HepG2 (cell line): ENCODE results near the gene CBX2. TPM values are rescaled to one million over a fixed set of nuclear protein-coding genes. Genes with fewer than 3 reads are reported as not detected.

Experiments
- CCAR2 ChIP-seq: fragments of 200-400 bp; formaldehyde crosslinking; optimal IDR thresholded peaks from 2 replicates; pipeline ENCODE3; 2018; ENCODE audit warnings: low read depth, mild to moderate bottlenecking, low read length, moderate library complexity
- EP300 ChIP-seq, 3 experiments: sonication (generic) in 1 of 3; formaldehyde crosslinking in 1 of 3; IDR thresholded peaks; 2 replicates each; pipeline versions ENCODE4 v1.5.1 to v1.6.1; 2011 to 2020; ENCODE audit warnings: low read depth in 2 of 3, low read length in 2 of 3, borderline replicate concordance in 1 of 3, improper control_type of control experiment in 1 of 3, mild to moderate bottlenecking in 1 of 3, missing genetic modification reagents in 1 of 3, moderate library complexity in 1 of 3
- GFI1 ChIP-seq: sonication (generic); formaldehyde crosslinking; IDR thresholded peaks from 2 replicates; pipeline ENCODE4 v1.5.0; 2020; ENCODE audit warnings: missing genetic modification reagents, mild to moderate bottlenecking, borderline replicate concordance
- HMG20B ChIP-seq: conservative IDR thresholded peaks from 2 replicates; pipeline ENCODE4 v1.6.1; 2016; ENCODE audit warnings: missing genetic modification reagents, missing compliant biosample characterization
- MAF1 ChIP-seq: sonication (generic); formaldehyde crosslinking; IDR thresholded peaks from 2 replicates; pipeline ENCODE4 v1.5.0; 2020; ENCODE audit warnings: missing genetic modification reagents, borderline replicate concordance
- MXI1 ChIP-seq: IDR thresholded peaks from 3 replicates; pipeline ENCODE4 v1.6.1; 2012; ENCODE audit warnings: low read depth, low read length, inconsistent platforms, borderline replicate concordance
- PHF21A ChIP-seq: sonication (generic); formaldehyde crosslinking; IDR thresholded peaks from 2 replicates; pipeline ENCODE4 v1.5.0; 2020; ENCODE audit warnings: mild to moderate bottlenecking, missing genetic modification reagents
- RFX1 ChIP-seq: fragments of 450-650 bp; IDR thresholded peaks from 2 replicates; pipeline ENCODE4 v1.6.1; 2017
- SAP130 ChIP-seq: IDR thresholded peaks from 2 replicates; pipeline ENCODE4 v1.6.1; 2016; ENCODE audit warnings: low read depth
- SIN3B ChIP-seq: fragments of 150-350 bp; IDR thresholded peaks from 2 replicates; pipeline ENCODE4 v1.6.1; 2014; ENCODE audit warnings: low read length
- TOE1 ChIP-seq: sonication (generic); formaldehyde crosslinking; IDR thresholded peaks from 2 replicates; pipeline ENCODE4 v1.4.0; 2020; ENCODE audit warnings: mild to moderate bottlenecking, missing genetic modification reagents
- ZBTB25 ChIP-seq: IDR thresholded peaks from 2 replicates; pipeline ENCODE4 v1.6.1; 2018; ENCODE audit warnings: missing genetic modification reagents
- ZMAT3 ChIP-seq: sonication (generic); formaldehyde crosslinking; conservative IDR thresholded peaks from 2 replicates; pipeline ENCODE4 v1.7.0; 2021; ENCODE audit warnings: missing genetic modification reagents
- ZMYM2 ChIP-seq: sonication (generic); formaldehyde crosslinking; IDR thresholded peaks from 2 replicates; pipeline ENCODE4 v1.8.0; 2022; ENCODE audit warnings: mild to moderate bottlenecking, missing genetic modification reagents
- ZNF180 ChIP-seq: sonication (generic); formaldehyde crosslinking; IDR thresholded peaks from 2 replicates; pipeline ENCODE4 v1.4.0; 2020; ENCODE audit warnings: low read depth, missing genetic modification reagents, borderline replicate concordance
- ZNF20 ChIP-seq: sonication (generic); formaldehyde crosslinking; IDR thresholded peaks from 2 replicates; pipeline ENCODE4 v1.4.0; 2020; ENCODE audit warnings: mild to moderate bottlenecking, moderate library complexity, missing genetic modification reagents
- ZNF563 ChIP-seq: sonication (generic); formaldehyde crosslinking; IDR thresholded peaks from 2 replicates; pipeline ENCODE4 v1.8.0; 2022; ENCODE audit warnings: mild to moderate bottlenecking, moderate library complexity, missing genetic modification reagents
- ZNF577 ChIP-seq: sonication (generic); formaldehyde crosslinking; IDR thresholded peaks from 2 replicates; pipeline ENCODE4 v1.4.0; 2020; ENCODE audit warnings: mild to moderate bottlenecking, low read depth, missing genetic modification reagents, borderline replicate concordance
- ZNF619 ChIP-seq: sonication (generic); formaldehyde crosslinking; IDR thresholded peaks from 2 replicates; pipeline ENCODE4 v1.4.0; 2020; ENCODE audit warnings: mild to moderate bottlenecking, missing genetic modification reagents
- ZNF737 ChIP-seq: sonication (generic); formaldehyde crosslinking; IDR thresholded peaks from 2 replicates; pipeline ENCODE4 v1.5.0; 2020; ENCODE audit warnings: missing genetic modification reagents, mild to moderate bottlenecking, borderline replicate concordance
- ZNF784 ChIP-seq: sonication (generic); formaldehyde crosslinking; IDR thresholded peaks from 2 replicates; pipeline ENCODE4 v1.5.1; 2020; ENCODE audit warnings: missing genetic modification reagents, mild to moderate bottlenecking, borderline replicate concordance
- polyA plus RNA-seq, 8 experiments: library from polyadenylated mRNA; depleted of rRNA in 3 of 8; stranded (reverse) in 7 of 8; unstranded in 1 of 8; fragments of >200 nt; fragmentation: Illumina TruSeq in 4 of 8; extraction: Trizol in 4 of 8; gene quantifications; 2 replicates each; pipeline versions ENCODE4 v1.2.1 to v1.2.3, GENCODE V29; 2011 to 2016; ENCODE audit warnings: low read depth in 4 of 8, missing spikeins in 1 of 8, mixed read lengths in 1 of 8; ENCODE audit not compliant: insufficient read depth in 1 of 8
- total RNA-seq, 5 experiments: library from RNA; depleted of rRNA; stranded (reverse); fragments of >200 nt; fragmentation: Illumina TruSeq; extraction: Trizol; gene quantifications; 2 replicates each; pipeline ENCODE4 v1.2.3, GENCODE V29; 2016; ENCODE audit warnings: low read depth in 1 of 5
- TF ChIP-seq, protein P1 (sequence below): fragments of 450-650 bp; IDR thresholded peaks from 2 replicates; pipeline ENCODE4 v1.6.1; 2017; ENCODE audit warnings: mild to moderate bottlenecking

The CBX2 gene
- total and polyA plus RNA-seq, 2 of the 13 experiments (the other 11 are each of a cell fraction or from before 2014, with no cell fraction given): 14.5 to 31.1 TPM

GRCh38 chr17:79798299-79799173, 20.6 kb downstream of the CBX2 start (continued):
- TF ChIP-seq EP300 (IDR thresholded peaks at IDR 0.05; ENCODE audit: low read depth in 2 of 2, low read length in 2 of 2) (no peak), EP300 (CRISPR knock-in tag; IDR thresholded peaks at IDR 0.05; ENCODE audit: borderline replicate concordance) (no peak), ZNF619 (CRISPR knock-in tag) (peak; percentile 65; the same call in 1 of the 2 replicates), MAF1 (CRISPR knock-in tag) (no peak), ZNF737 (CRISPR knock-in tag) (no peak), SAP130 (CRISPR knock-in tag) (no peak), MXI1 (no peak), ZMAT3 (CRISPR knock-in tag) (0 out of 2 replicates have a peak, but pooled peaks have one; percentile 26), ZBTB25 (CRISPR knock-in tag) (peak; percentile 29; the same call in 1 of the 2 replicates), ZNF20 (CRISPR knock-in tag) (no peak), TOE1 (CRISPR knock-in tag) (no peak), RFX1 (no peak), ZNF180 (no peak), GFI1 (CRISPR knock-in tag) (no peak), SIN3B (no peak), CCAR2 (no peak), PHF21A (CRISPR knock-in tag) (no peak), ZNF563 (peak; percentile 70; the same call in 1 of the 2 replicates), ZMYM2 (no peak), HMG20B (CRISPR knock-in tag) (0 out of 2 replicates have a peak, but pooled peaks have one; percentile 14), ZNF784 (CRISPR knock-in tag) (no peak), ZNF577 (CRISPR knock-in tag) (no peak)
- TF ChIP-seq, protein P1, sequence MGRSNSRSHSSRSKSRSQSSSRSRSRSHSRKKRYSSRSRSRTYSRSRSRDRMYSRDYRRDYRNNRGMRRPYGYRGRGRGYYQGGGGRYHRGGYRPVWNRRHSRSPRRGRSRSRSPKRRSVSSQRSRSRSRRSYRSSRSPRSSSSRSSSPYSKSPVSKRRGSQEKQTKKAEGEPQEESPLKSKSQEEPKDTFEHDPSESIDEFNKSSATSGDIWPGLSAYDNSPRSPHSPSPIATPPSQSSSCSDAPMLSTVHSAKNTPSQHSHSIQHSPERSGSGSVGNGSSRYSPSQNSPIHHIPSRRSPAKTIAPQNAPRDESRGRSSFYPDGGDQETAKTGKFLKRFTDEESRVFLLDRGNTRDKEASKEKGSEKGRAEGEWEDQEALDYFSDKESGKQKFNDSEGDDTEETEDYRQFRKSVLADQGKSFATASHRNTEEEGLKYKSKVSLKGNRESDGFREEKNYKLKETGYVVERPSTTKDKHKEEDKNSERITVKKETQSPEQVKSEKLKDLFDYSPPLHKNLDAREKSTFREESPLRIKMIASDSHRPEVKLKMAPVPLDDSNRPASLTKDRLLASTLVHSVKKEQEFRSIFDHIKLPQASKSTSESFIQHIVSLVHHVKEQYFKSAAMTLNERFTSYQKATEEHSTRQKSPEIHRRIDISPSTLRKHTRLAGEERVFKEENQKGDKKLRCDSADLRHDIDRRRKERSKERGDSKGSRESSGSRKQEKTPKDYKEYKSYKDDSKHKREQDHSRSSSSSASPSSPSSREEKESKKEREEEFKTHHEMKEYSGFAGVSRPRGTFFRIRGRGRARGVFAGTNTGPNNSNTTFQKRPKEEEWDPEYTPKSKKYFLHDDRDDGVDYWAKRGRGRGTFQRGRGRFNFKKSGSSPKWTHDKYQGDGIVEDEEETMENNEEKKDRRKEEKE: no peak
